ENCODE data around the gene NIPA2.
A peak's percentile ranks its signal among the peaks of the same experiment; 100 is the strongest.

Gene NIPA2

GRCh38 chr15:22907161-22907950, 68.9 kb downstream of the NIPA2 start:
- no peak overlapping the region for H3K9ac ChIP-seq
- H3K4me3 ChIP-seq = no peak overlapping the region
- TF ChIP-seq Cebpa-rat (IDR thresholded peaks at IDR 0.05) = no peak
- peaks cover 77% of the 10 kb centered on the region for H3K4me1 ChIP-seq
- H3K27me3 ChIP-seq = no peaks in the 10 kb centered on the region
- H4K20me1 ChIP-seq = no peaks in the 10 kb centered on the region
- H3K4me2 ChIP-seq = peak overlapping the region; percentile 66
- H3K9me3 ChIP-seq = peaks cover 7% of the 10 kb centered on the region; the same call in 1 of the 2 replicates
- H3K27ac ChIP-seq = peak overlapping the region; percentile 33
- peaks cover 59% of the 10 kb centered on the region for H3K36me3 ChIP-seq

DNA sequence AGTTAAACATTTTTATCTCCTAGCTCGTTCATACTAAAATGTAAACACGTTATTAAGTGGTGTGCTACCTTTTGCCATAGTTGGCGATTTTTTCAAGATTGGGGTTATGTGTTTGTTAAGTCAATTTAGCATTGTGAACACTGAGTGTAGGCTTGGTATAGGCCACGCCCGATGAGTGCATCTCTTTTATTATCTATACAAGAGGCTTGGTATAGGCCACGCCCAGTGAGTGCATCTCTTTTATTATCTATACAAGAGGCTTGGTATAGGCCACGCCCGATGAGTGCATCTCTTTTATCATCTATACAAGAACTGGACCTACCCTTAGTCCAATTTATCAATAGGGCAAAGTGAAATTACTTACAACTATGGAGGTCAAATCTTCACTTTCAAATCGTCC, 70.4 kb downstream of the NIPA2 start:
- Histone ChIP-seq H3K4me1 (peaks cover 70% of the 10 kb centered on the region), H3K4me2 (no peak overlapping the region), H3K27ac (no peak overlapping the region), H3K27me3 (no peaks in the 10 kb centered on the region), H3K36me3 (peaks cover 73% of the 10 kb centered on the region), H4K20me1 (no peaks in the 10 kb centered on the region), H3K9me3 (peaks cover 10% of the 10 kb centered on the region; the same call in 1 of the 2 replicates), H3K4me3 (no peak overlapping the region), H3K9ac (no peak overlapping the region)
- TF ChIP-seq Cebpa-rat (IDR thresholded peaks at IDR 0.05) = no peak

GRCh38 chr15:22911306-22911705, 72.8 kb downstream of the NIPA2 start:
- H3K27ac ChIP-seq = 0 out of 2 replicates have a peak overlapping the region, but pooled peaks have one; percentile 31
- H3K36me3 ChIP-seq = peaks cover 98% of the 10 kb centered on the region
- H3K4me1 ChIP-seq = peaks cover 48% of the 10 kb centered on the region
- no peak for TF ChIP-seq Cebpa-rat (IDR thresholded peaks at IDR 0.05)
- peaks cover 10% of the 10 kb centered on the region; the same call in 1 of the 2 replicates for H3K9me3 ChIP-seq
- H3K9ac ChIP-seq = no peak overlapping the region
- H3K27me3 ChIP-seq = no peaks in the 10 kb centered on the region
- H3K4me2 ChIP-seq = peak overlapping the region; percentile 40
- H3K4me3 ChIP-seq = no peak overlapping the region
- no peaks in the 10 kb centered on the region for H4K20me1 ChIP-seq

DNA sequence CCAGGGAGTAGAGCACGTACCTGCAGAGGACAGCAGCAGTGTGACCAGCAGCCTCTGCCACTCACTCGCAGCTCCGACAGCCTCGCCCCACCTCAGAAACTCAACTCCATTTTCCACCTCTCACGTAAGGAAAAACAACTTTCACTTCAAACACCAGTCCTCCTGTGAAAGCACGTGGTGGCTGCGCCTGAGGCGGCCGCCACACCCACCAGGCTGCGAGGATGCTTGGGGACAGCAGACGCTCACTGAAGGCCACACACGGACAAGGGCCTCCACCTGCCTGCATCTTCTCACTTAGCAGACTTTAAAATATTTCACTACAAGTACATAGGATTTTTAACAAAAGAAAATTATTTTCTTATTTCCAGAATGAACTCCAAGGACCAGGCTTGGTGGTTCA, 73.8 kb downstream of the NIPA2 start:
- Histone ChIP-seq H3K27me3 (no peaks in the 10 kb centered on the region), H3K9ac (peak overlapping the region; percentile 2; the same call in 1 of the 2 replicates), H3K9me3 (peaks cover 10% of the 10 kb centered on the region; the same call in 1 of the 2 replicates), H3K4me3 (no peak overlapping the region), H3K27ac (0 out of 2 replicates have a peak overlapping the region, but pooled peaks have one; percentile 12), H4K20me1 (no peaks in the 10 kb centered on the region), H3K4me2 (peak overlapping the region; percentile 40), H3K4me1 (peaks cover 49% of the 10 kb centered on the region), H3K36me3 (peaks cover 100% of the 10 kb centered on the region)
- no peak for TF ChIP-seq Cebpa-rat (IDR thresholded peaks at IDR 0.05)

DNA sequence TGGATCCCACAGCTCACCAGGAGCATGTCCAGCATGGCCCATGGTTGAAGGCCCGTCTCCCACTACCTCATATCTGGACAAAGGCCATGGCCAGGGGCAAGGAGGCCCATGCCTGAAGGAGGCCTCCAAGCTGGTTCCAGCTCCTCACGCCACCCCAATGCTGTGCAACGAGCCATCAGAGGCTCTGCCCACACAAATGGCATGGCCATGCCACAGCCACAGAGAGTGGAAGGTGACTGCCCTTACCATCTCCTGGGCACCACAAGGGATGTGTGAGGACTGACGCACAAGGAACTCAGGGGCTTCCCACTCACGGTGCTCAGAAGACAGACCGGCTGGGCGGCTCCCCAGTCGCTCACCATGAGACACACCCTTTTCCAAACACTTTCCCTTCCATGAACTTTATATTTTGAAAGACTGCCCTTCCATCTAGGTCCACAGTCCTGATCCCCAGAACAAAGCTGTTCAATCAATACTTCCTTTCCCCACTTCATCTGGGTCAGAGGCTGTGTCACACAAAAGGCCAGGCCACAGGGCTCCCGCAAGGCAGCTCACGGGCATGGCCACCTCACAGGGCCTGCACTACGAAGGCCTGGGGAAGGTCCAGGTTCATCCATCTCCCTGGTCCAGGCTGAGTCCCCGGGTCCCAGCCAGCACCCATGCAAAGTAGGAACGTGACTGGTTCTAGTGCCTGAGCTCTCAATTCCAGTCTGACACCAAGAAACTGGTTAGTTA, 75.3 kb downstream of the NIPA2 start:
- peaks cover 10% of the 10 kb centered on the region; the same call in 1 of the 2 replicates for H3K9me3 ChIP-seq
- no peak for TF ChIP-seq Cebpa-rat (IDR thresholded peaks at IDR 0.05)
- peaks cover 99% of the 10 kb centered on the region for H3K36me3 ChIP-seq
- H3K4me2 ChIP-seq = no peak overlapping the region
- no peak overlapping the region for H3K27ac ChIP-seq
- peaks cover 50% of the 10 kb centered on the region for H3K4me1 ChIP-seq
- H4K20me1 ChIP-seq = 0 out of 2 replicates have a peak, but pooled peaks cover 9% of the 10 kb centered on the region
- H3K9ac ChIP-seq = no peak overlapping the region
- H3K27me3 ChIP-seq = no peaks in the 10 kb centered on the region
- no peak overlapping the region for H3K4me3 ChIP-seq

DNA sequence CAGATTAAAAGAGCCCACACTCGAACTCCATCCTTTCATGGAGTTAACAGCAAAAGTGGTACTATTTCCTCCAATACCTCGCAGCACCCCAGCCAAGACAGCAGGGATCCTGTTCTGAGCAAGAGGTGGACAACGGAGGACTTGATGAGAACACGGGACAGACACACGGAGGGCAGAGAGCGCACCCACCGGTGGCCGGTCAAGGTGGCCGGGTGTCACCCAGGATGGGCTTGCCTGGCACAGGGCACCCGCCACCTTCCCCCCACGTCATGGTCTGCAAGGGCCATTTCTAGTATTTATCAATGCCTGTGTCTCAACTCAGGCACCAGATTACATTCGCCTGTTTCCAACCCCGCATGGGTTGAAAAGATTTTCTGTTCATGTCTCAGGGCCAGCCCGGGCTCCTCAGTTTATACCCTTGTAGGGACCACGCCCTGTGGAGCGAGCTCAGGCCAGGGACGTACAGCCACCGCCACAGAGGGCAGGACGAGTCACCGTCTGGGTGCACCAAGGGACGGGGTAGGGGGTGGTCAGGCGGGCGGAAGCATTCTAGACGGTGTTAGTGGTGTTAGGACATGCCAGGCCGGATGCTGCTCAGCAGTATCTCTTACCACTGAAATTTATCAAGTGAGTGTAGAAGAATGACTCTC, 77.5 kb downstream of the NIPA2 start:
- H3K27me3 ChIP-seq = no peaks in the 10 kb centered on the region
- H3K36me3 ChIP-seq = peaks cover 98% of the 10 kb centered on the region
- no peak overlapping the region for H3K4me2 ChIP-seq
- no peak overlapping the region for H3K4me3 ChIP-seq
- no peak for TF ChIP-seq Cebpa-rat (IDR thresholded peaks at IDR 0.05)
- 0 out of 2 replicates have a peak overlapping the region, but pooled peaks have one; percentile 1 for H3K27ac ChIP-seq
- 0 out of 2 replicates have a peak, but pooled peaks cover 9% of the 10 kb centered on the region for H4K20me1 ChIP-seq
- H3K9ac ChIP-seq = no peak overlapping the region
- peaks cover 10% of the 10 kb centered on the region; the same call in 1 of the 2 replicates for H3K9me3 ChIP-seq
- peaks cover 49% of the 10 kb centered on the region for H3K4me1 ChIP-seq

GRCh38 chr15:22916606-22917350, 78.3 kb downstream of the NIPA2 start:
- peak overlapping the region; percentile 64 for H3K27ac ChIP-seq
- no peak overlapping the region for H3K9ac ChIP-seq
- no peaks in the 10 kb centered on the region for H3K27me3 ChIP-seq
- H3K9me3 ChIP-seq = peaks cover 9% of the 10 kb centered on the region; the same call in 1 of the 2 replicates
- no peak for TF ChIP-seq Cebpa-rat (IDR thresholded peaks at IDR 0.05)
- peak overlapping the region; percentile 73 for H3K4me2 ChIP-seq
- H3K36me3 ChIP-seq = peaks cover 96% of the 10 kb centered on the region
- no peak overlapping the region for H3K4me3 ChIP-seq
- H4K20me1 ChIP-seq = 0 out of 2 replicates have a peak, but pooled peaks cover 9% of the 10 kb centered on the region
- peaks cover 41% of the 10 kb centered on the region for H3K4me1 ChIP-seq

DNA sequence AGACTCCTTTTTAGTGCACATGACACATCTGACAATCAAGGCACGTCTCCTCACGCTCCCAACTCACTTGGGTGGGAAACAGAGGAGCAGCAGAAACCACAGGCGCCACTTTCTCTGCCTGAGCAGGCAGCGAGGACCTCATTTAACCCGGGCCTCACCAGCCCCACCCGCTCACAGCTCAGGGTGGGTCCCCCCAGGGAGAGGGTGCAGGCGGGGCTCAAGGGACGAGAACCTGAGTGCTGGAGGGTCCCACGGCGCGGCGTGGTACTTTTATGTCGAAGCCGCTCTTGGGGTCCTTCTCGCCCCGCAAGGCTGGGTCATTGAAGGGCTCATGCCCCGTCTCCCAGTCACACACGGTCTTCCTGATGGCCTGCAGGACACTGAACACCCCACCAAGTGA, 79.1 kb downstream of the NIPA2 start:
- Histone ChIP-seq H4K20me1 (0 out of 2 replicates have a peak, but pooled peaks cover 9% of the 10 kb centered on the region), H3K27me3 (no peaks in the 10 kb centered on the region), H3K4me3 (no peak overlapping the region), H3K36me3 (peaks cover 96% of the 10 kb centered on the region), H3K4me1 (peaks cover 34% of the 10 kb centered on the region), H3K9ac (no peak overlapping the region), H3K4me2 (peak overlapping the region; percentile 73), H3K27ac (peak overlapping the region; percentile 64), H3K9me3 (peaks cover under 1% of the 10 kb centered on the region; the same call in 1 of the 2 replicates)
- TF ChIP-seq Cebpa-rat (IDR thresholded peaks at IDR 0.05) = no peak
